ENCODE data around the gene TBC1D1. TPM values are rescaled to one million over a fixed set of nuclear protein-coding genes. Genes with fewer than 3 reads are reported as not detected.
A peak's percentile ranks its signal among the peaks of the same experiment; 100 is the strongest.
"Not testable (repeated sequence)": the region's sequence is repeated elsewhere in the genome, so short reads cannot be mapped to it uniquely, and the experiment has no call there.

TBC1D1 gene
- total RNA-seq, 1 donor = 66.6 TPM

DNA sequence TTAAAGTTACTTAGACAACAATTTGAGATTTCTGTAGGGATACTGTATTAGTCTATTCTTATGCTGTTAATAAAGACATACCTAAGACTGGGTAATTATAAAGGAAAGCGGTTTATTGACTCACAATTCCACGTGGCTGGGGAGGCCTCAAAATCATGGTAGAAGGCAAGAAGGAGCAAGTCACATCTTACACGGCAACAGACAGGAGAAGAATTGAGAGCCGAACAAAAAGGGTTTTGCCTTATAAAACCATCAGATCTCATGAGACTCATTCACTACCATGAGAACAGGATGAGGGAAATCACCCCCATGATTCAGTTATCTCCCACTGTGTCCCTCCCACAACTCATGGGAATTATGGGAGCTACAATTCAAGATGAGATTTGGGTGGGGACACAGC lies 80.3 kb downstream of the TBC1D1 start:
- H2AFZ ChIP-seq (ENCODE audit: low read length) = no peak overlapping the region
- no peak for DNase-seq (ENCODE audit: insufficient read length, low spot score, missing footprints)
- H3K79me2 ChIP-seq (ENCODE audit: insufficient read depth, low read length) = no peaks in the 10 kb centered on the region
- H3K36me3 ChIP-seq (ENCODE audit: insufficient read depth, low read length) = no peaks in the 10 kb centered on the region
- no peaks in the 10 kb centered on the region for H3K9me3 ChIP-seq (ENCODE audit: low read depth, low read length)
- TF ChIP-seq, protein P1, sequence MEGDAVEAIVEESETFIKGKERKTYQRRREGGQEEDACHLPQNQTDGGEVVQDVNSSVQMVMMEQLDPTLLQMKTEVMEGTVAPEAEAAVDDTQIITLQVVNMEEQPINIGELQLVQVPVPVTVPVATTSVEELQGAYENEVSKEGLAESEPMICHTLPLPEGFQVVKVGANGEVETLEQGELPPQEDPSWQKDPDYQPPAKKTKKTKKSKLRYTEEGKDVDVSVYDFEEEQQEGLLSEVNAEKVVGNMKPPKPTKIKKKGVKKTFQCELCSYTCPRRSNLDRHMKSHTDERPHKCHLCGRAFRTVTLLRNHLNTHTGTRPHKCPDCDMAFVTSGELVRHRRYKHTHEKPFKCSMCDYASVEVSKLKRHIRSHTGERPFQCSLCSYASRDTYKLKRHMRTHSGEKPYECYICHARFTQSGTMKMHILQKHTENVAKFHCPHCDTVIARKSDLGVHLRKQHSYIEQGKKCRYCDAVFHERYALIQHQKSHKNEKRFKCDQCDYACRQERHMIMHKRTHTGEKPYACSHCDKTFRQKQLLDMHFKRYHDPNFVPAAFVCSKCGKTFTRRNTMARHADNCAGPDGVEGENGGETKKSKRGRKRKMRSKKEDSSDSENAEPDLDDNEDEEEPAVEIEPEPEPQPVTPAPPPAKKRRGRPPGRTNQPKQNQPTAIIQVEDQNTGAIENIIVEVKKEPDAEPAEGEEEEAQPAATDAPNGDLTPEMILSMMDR (IDR thresholded peaks at IDR 0.05; ENCODE audit: extremely low read depth, low read depth, low read length) = no peak
- no peak overlapping the region for H3K4me3 ChIP-seq (ENCODE audit: insufficient read depth, low read length)
- H4K20me1 ChIP-seq (ENCODE audit: insufficient read depth, low read length) = no peaks in the 10 kb centered on the region
- H3K27me3 ChIP-seq (ENCODE audit: insufficient read depth, low read length) = no peaks in the 10 kb centered on the region
- H3K4me2 ChIP-seq (ENCODE audit: insufficient read depth, low read length) = no peak overlapping the region
- H3K27ac ChIP-seq (ENCODE audit: low read depth, low read length) = no peak overlapping the region
- H3K4me1 ChIP-seq (ENCODE audit: insufficient read depth, low read length) = peaks cover 3% of the 10 kb centered on the region

DNA sequence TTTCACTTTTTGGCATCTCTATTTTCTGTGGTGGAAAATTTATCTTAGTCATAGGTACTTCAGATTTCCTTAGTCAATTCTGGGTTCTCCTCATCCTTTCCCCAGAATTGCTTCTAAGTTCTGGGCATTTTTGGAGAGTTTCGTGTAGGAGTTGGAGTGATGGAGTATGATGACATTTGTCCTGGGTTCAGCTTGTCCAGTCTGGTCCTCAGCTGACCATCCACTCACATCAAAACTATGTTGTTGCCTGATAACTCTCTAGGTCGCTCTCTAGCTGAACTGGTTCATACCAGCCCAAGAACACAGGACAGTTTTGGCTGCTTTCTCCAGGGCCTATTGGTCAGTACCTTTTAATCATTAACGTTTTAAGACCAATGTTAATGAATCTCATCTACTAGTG lies 82.6 kb downstream of the TBC1D1 start:
- TF ChIP-seq, protein P1 (IDR thresholded peaks at IDR 0.05; ENCODE audit: extremely low read depth, low read depth, low read length) = no peak
- no peaks in the 10 kb centered on the region for H4K20me1 ChIP-seq (ENCODE audit: insufficient read depth, low read length)
- no peak overlapping the region for H3K4me2 ChIP-seq (ENCODE audit: insufficient read depth, low read length)
- no peaks in the 10 kb centered on the region for H3K36me3 ChIP-seq (ENCODE audit: insufficient read depth, low read length)
- no peak for DNase-seq (ENCODE audit: insufficient read length, low spot score, missing footprints)
- no peak overlapping the region for H3K4me3 ChIP-seq (ENCODE audit: insufficient read depth, low read length)
- peaks cover 8% of the 10 kb centered on the region for H3K4me1 ChIP-seq (ENCODE audit: insufficient read depth, low read length)
- no peaks in the 10 kb centered on the region for H3K27me3 ChIP-seq (ENCODE audit: insufficient read depth, low read length)
- peaks cover 4% of the 10 kb centered on the region for H3K79me2 ChIP-seq (ENCODE audit: insufficient read depth, low read length)
- H2AFZ ChIP-seq (ENCODE audit: low read length) = no peak overlapping the region
- H3K9me3 ChIP-seq (ENCODE audit: low read depth, low read length) = no peaks in the 10 kb centered on the region
- no peak overlapping the region for H3K27ac ChIP-seq (ENCODE audit: low read depth, low read length)

DNA sequence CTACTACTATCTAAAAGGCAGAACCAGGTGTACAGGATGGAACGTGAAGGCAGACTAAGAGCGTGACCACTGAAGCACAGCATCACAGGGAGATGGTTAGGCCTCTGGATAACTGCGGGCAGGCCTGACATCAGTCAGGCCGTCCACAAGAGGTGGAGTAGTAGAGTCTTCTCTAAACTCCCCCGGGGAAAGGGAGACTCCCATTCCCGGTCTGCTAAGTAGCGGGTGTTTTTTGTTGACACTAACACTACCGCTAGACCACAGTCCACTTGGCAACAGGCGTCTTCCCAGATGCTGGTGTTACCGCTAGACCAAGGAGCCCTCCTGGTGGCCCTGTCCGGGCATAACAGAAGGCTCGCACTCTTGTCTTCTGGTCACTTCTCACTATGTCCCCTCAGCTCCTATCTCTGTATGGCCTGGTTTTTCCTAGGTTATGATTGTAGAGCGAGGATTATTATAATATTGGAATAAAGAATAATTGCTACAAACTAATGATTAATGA lies 84.5 kb downstream of the TBC1D1 start:
- H3K27ac ChIP-seq (ENCODE audit: low read depth, low read length); H3K27me3 ChIP-seq (ENCODE audit: insufficient read depth, low read length); H3K36me3 ChIP-seq (ENCODE audit: insufficient read depth, low read length); DNase-seq (ENCODE audit: insufficient read length, low spot score, missing footprints); H2AFZ ChIP-seq (ENCODE audit: low read length); H3K9me3 ChIP-seq (ENCODE audit: low read depth, low read length); H3K4me3 ChIP-seq (ENCODE audit: insufficient read depth, low read length); H3K4me2 ChIP-seq (ENCODE audit: insufficient read depth, low read length); H4K20me1 ChIP-seq (ENCODE audit: insufficient read depth, low read length): not testable (repeated sequence)
- H3K79me2 ChIP-seq (ENCODE audit: insufficient read depth, low read length) = peaks cover 23% of the 10 kb centered on the region
- H3K4me1 ChIP-seq (ENCODE audit: insufficient read depth, low read length) = peaks cover 13% of the 10 kb centered on the region

DNA sequence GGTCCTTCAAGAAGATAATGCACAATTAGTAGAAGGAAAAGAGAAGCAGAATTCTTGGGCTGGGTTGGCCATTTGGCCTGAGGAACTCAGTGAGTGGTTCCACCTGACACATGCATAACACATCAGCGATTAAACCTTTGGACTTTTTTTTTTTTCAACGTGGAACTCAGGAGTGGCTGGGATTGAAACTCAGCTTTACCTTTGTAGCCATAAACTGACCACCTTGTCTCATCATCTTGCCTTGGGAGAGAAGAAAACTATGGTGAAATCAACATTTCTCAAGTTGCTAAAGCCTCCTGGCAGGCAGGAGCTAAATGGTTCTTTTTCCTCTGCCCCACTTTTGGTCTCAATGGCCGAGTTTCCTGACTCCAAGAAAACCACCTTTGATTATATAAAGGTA lies 85.6 kb downstream of the TBC1D1 start:
- Histone ChIP-seq H3K27me3 (ENCODE audit: insufficient read depth, low read length) (no peaks in the 10 kb centered on the region), H3K9me3 (ENCODE audit: low read depth, low read length) (no peaks in the 10 kb centered on the region), H3K4me3 (ENCODE audit: insufficient read depth, low read length) (peak overlapping the region; percentile 59), H3K4me1 (ENCODE audit: insufficient read depth, low read length) (peaks cover 15% of the 10 kb centered on the region), H3K36me3 (ENCODE audit: insufficient read depth, low read length) (no peaks in the 10 kb centered on the region), H3K27ac (ENCODE audit: low read depth, low read length) (peak overlapping the region; percentile 30), H3K79me2 (ENCODE audit: insufficient read depth, low read length) (peaks cover 34% of the 10 kb centered on the region), H3K4me2 (ENCODE audit: insufficient read depth, low read length) (peak overlapping the region; percentile 53), H2AFZ (ENCODE audit: low read length) (peak overlapping the region; percentile 53), H4K20me1 (ENCODE audit: insufficient read depth, low read length) (no peaks in the 10 kb centered on the region)
- TF ChIP-seq, protein P1 (IDR thresholded peaks at IDR 0.05; ENCODE audit: extremely low read depth, low read depth, low read length) = no peak
- DNase-seq (ENCODE audit: insufficient read length, low spot score, missing footprints) = no peak

Data from osteoblast (primary cell).